ENCODE results near the gene MYLK2. TPM values are rescaled to one million over a fixed set of nuclear protein-coding genes. Genes with fewer than 3 reads are reported as not detected.
A peak's percentile ranks its signal among the peaks of the same experiment; 100 is the strongest.

The MYLK2 gene
- total and polyA plus RNA-seq, 4 donors, result 0.30 to 8.1 TPM; not detected in 2

GRCh38 chr20:31851240-31851955 lies 32.2 kb downstream of the MYLK2 start:
- no peak for ATAC-seq (ENCODE audit: low FRiP score)
- no peaks in the 10 kb centered on the region for H3K9me3 ChIP-seq (ENCODE audit: control insufficient read depth, low read length)
- intact Hi-C loops (cut with DNase I), result loop anchor here (5.0 to 10.0 kb wide), 3 partner anchors 101 to 183 kb away; partner anchors contain the start of gene PDRG1 (in 1 of the 2)
- WGBS, 2 donors, result 91 to 93% methylated on average over 11 of the region's 11 CpGs
- H3K36me3 ChIP-seq (ENCODE audit: control insufficient read depth in 1 of 2, insufficient read depth in 2 of 2, low read length in 1 of 2), result no peaks in the 10 kb centered on the region
- no peak overlapping the region for H3K4me3 ChIP-seq (ENCODE audit: low read length in 2 of 2)
- H3K27me3 ChIP-seq (ENCODE audit: control insufficient read depth in 1 of 2, insufficient read depth in 2 of 2, low read length in 1 of 2), result no peaks in the 10 kb centered on the region
- no peak for DNase-seq
- no peak overlapping the region for H3K27ac ChIP-seq (ENCODE audit: low read depth in 1 of 2, low read length in 2 of 2)
- H3K4me1 ChIP-seq (ENCODE audit: control insufficient read depth in 1 of 2, insufficient read depth in 2 of 2, low read length in 2 of 2), result no peaks in the 10 kb centered on the region

GRCh38 chr20:31853481-31853880 lies 34.3 kb downstream of the MYLK2 start:
- DNase-seq (peak; percentile 9 to 46), ATAC-seq (ENCODE audit: low FRiP score) (no peak)
- no peak overlapping the region for H3K4me3 ChIP-seq (ENCODE audit: low read length in 2 of 2)
- H3K27me3 ChIP-seq (ENCODE audit: control insufficient read depth in 1 of 2, insufficient read depth in 2 of 2, low read length in 1 of 2), result no peaks in the 10 kb centered on the region
- intact Hi-C loops (cut with DNase I), result loop anchor here (5.0 to 10.0 kb wide), 3 partner anchors 99 to 181 kb away; partner anchors contain the start of gene PDRG1 (in 1 of the 2)
- H3K36me3 ChIP-seq (ENCODE audit: control insufficient read depth in 1 of 2, insufficient read depth in 2 of 2, low read length in 1 of 2), result no peaks in the 10 kb centered on the region
- no peaks in the 10 kb centered on the region for H3K9me3 ChIP-seq (ENCODE audit: control insufficient read depth, low read length)
- 82 to 86% methylated on average over 7 of the region's 7 CpGs for WGBS, 2 donors
- H3K4me1 ChIP-seq (ENCODE audit: control insufficient read depth in 1 of 2, insufficient read depth in 2 of 2, low read length in 2 of 2), result no peaks in the 10 kb centered on the region
- H3K27ac ChIP-seq (ENCODE audit: low read depth in 1 of 2, low read length in 2 of 2), result no peak overlapping the region

- Histone ChIP-seq H3K9me3 (ENCODE audit: control insufficient read depth, low read length) (no peaks in the 10 kb centered on the region), H3K4me1 (ENCODE audit: control insufficient read depth in 1 of 2, insufficient read depth in 2 of 2, low read length in 2 of 2) (no peaks in the 10 kb centered on the region), H3K4me3 (ENCODE audit: low read length in 2 of 2) (no peak overlapping the region), H3K27ac (ENCODE audit: low read depth in 1 of 2, low read length in 2 of 2) (no peak overlapping the region), H3K27me3 (ENCODE audit: control insufficient read depth in 1 of 2, insufficient read depth in 2 of 2, low read length in 1 of 2) (no peaks in the 10 kb centered on the region), H3K36me3 (ENCODE audit: control insufficient read depth in 1 of 2, insufficient read depth in 2 of 2, low read length in 1 of 2) (no peaks in the 10 kb centered on the region)
- intact Hi-C loops (cut with DNase I), result loop anchor here in 1 of 2 donors (10.0 kb wide), 1 partner anchor 178 kb away; no protein-coding TSS in a partner anchor
- ATAC-seq (ENCODE audit: low FRiP score) (no peak), DNase-seq (peak; percentile 6 to 33)
- WGBS, 2 donors, result 76% methylated on average over 3 of the region's 3 CpGs
These were observed 37.4 kb downstream of the MYLK2 start for GRCh38 chr20:31856516-31856915.

GRCh38 chr20:31857861-31858759 lies 39.0 kb downstream of the MYLK2 start:
- Histone ChIP-seq H3K27me3 (ENCODE audit: control insufficient read depth in 1 of 2, insufficient read depth in 2 of 2, low read length in 1 of 2) (no peaks in the 10 kb centered on the region), H3K4me1 (ENCODE audit: control insufficient read depth in 1 of 2, insufficient read depth in 2 of 2, low read length in 2 of 2) (no peaks in the 10 kb centered on the region), H3K4me3 (ENCODE audit: low read length in 2 of 2) (no peak overlapping the region), H3K9me3 (ENCODE audit: control insufficient read depth, low read length) (no peaks in the 10 kb centered on the region), H3K36me3 (ENCODE audit: control insufficient read depth in 1 of 2, insufficient read depth in 2 of 2, low read length in 1 of 2) (no peaks in the 10 kb centered on the region), H3K27ac (ENCODE audit: low read depth in 1 of 2, low read length in 2 of 2) (no peak overlapping the region)
- 72 to 74% methylated on average over 15 of the region's 15 CpGs for WGBS, 2 donors
- DNase-seq, result peak; percentile 38 to 53
- no peak for ATAC-seq (ENCODE audit: low FRiP score)
- intact Hi-C loops (cut with DNase I), result loop anchor here in 1 of 2 donors (10.0 kb wide), 1 partner anchor 177 kb away; no protein-coding TSS in a partner anchor

- no peaks in the 10 kb centered on the region for H3K27me3 ChIP-seq (ENCODE audit: control insufficient read depth in 1 of 2, insufficient read depth in 2 of 2, low read length in 1 of 2)
- H3K27ac ChIP-seq (ENCODE audit: low read depth in 1 of 2, low read length in 2 of 2), result no peak overlapping the region
- intact Hi-C loops (cut with DNase I), result loop anchor here in 1 of 2 donors (10.0 kb wide), 1 partner anchor 176 kb away; no protein-coding TSS in a partner anchor
- H3K4me3 ChIP-seq (ENCODE audit: low read length in 2 of 2), result no peak overlapping the region
- ATAC-seq (ENCODE audit: low FRiP score), result no peak
- peak in 1 of 2 donors; percentile 14 for DNase-seq
- no peaks in the 10 kb centered on the region for H3K4me1 ChIP-seq (ENCODE audit: control insufficient read depth in 1 of 2, insufficient read depth in 2 of 2, low read length in 2 of 2)
- H3K9me3 ChIP-seq (ENCODE audit: control insufficient read depth, low read length), result no peaks in the 10 kb centered on the region
- 26 to 36% methylated on average over 3 of the region's 3 CpGs for WGBS, 2 donors
- H3K36me3 ChIP-seq (ENCODE audit: control insufficient read depth in 1 of 2, insufficient read depth in 2 of 2, low read length in 1 of 2), result no peaks in the 10 kb centered on the region
These were observed 39.6 kb downstream of the MYLK2 start for GRCh38 chr20:31858760-31859083.

GRCh38 chr20:31859266-31859997 lies 40.3 kb downstream of the MYLK2 start:
- intact Hi-C loops (cut with DNase I), result loop anchor here in 1 of 2 donors (10.0 kb wide), 1 partner anchor 175 kb away; no protein-coding TSS in a partner anchor
- Histone ChIP-seq H3K4me1 (ENCODE audit: control insufficient read depth in 1 of 2, insufficient read depth in 2 of 2, low read length in 2 of 2) (no peaks in the 10 kb centered on the region), H3K27me3 (ENCODE audit: control insufficient read depth in 1 of 2, insufficient read depth in 2 of 2, low read length in 1 of 2) (no peaks in the 10 kb centered on the region), H3K36me3 (ENCODE audit: control insufficient read depth in 1 of 2, insufficient read depth in 2 of 2, low read length in 1 of 2) (no peaks in the 10 kb centered on the region), H3K27ac (ENCODE audit: low read depth in 1 of 2, low read length in 2 of 2) (no peak overlapping the region), H3K4me3 (ENCODE audit: low read length in 2 of 2) (no peak overlapping the region), H3K9me3 (ENCODE audit: control insufficient read depth, low read length) (no peaks in the 10 kb centered on the region)
- WGBS, 2 donors, result 90 to 93% methylated on average over 5 of the region's 5 CpGs
- no peak for ATAC-seq (ENCODE audit: low FRiP score)
- peak; percentile 24 to 40 for DNase-seq

- Histone ChIP-seq H3K36me3 (ENCODE audit: control insufficient read depth in 1 of 2, insufficient read depth in 2 of 2, low read length in 1 of 2) (no peaks in the 10 kb centered on the region), H3K9me3 (ENCODE audit: control insufficient read depth, low read length) (no peaks in the 10 kb centered on the region), H3K4me3 (ENCODE audit: low read length in 2 of 2) (no peak overlapping the region), H3K27me3 (ENCODE audit: control insufficient read depth in 1 of 2, insufficient read depth in 2 of 2, low read length in 1 of 2) (no peaks in the 10 kb centered on the region), H3K4me1 (ENCODE audit: control insufficient read depth in 1 of 2, insufficient read depth in 2 of 2, low read length in 2 of 2) (no peaks in the 10 kb centered on the region), H3K27ac (ENCODE audit: low read depth in 1 of 2, low read length in 2 of 2) (no peak overlapping the region)
- 56 to 63% methylated on average over 7 of the region's 7 CpGs for WGBS, 2 donors
- DNase-seq (no peak), ATAC-seq (ENCODE audit: low FRiP score) (no peak)
- intact Hi-C loops (cut with DNase I), result loop anchor here in 1 of 2 donors (10.0 kb wide), 1 partner anchor 175 kb away; no protein-coding TSS in a partner anchor
These were observed 40.8 kb downstream of the MYLK2 start for GRCh38 chr20:31859998-31860380.

- ATAC-seq (ENCODE audit: low FRiP score) (peak; percentile 8), DNase-seq (peak; percentile 61 to 75)
- H3K27me3 ChIP-seq (ENCODE audit: control insufficient read depth in 1 of 2, insufficient read depth in 2 of 2, low read length in 1 of 2), result no peaks in the 10 kb centered on the region
- no peaks in the 10 kb centered on the region for H3K9me3 ChIP-seq (ENCODE audit: control insufficient read depth, low read length)
- intact Hi-C loops (cut with DNase I), result no loop called here
- no peak overlapping the region for H3K4me3 ChIP-seq (ENCODE audit: low read length in 2 of 2)
- no peaks in the 10 kb centered on the region for H3K4me1 ChIP-seq (ENCODE audit: control insufficient read depth in 1 of 2, insufficient read depth in 2 of 2, low read length in 2 of 2)
- WGBS, 2 donors, result 24 to 25% methylated on average over 14 to 15 of the region's 15 CpGs
- H3K36me3 ChIP-seq (ENCODE audit: control insufficient read depth in 1 of 2, insufficient read depth in 2 of 2, low read length in 1 of 2), result no peaks in the 10 kb centered on the region
- H3K27ac ChIP-seq (ENCODE audit: low read depth in 1 of 2, low read length in 2 of 2), result no peak overlapping the region
These were observed 41.4 kb downstream of the MYLK2 start for GRCh38 chr20:31860390-31861134.
